ENCODE measurements around the gene GPRC5B. TPM values are rescaled to one million over a fixed set of nuclear protein-coding genes. Genes with fewer than 3 reads are reported as not detected.

GPRC5B gene
- total RNA-seq, 1 experiment from 2014 or later, result 137 TPM

DNA sequence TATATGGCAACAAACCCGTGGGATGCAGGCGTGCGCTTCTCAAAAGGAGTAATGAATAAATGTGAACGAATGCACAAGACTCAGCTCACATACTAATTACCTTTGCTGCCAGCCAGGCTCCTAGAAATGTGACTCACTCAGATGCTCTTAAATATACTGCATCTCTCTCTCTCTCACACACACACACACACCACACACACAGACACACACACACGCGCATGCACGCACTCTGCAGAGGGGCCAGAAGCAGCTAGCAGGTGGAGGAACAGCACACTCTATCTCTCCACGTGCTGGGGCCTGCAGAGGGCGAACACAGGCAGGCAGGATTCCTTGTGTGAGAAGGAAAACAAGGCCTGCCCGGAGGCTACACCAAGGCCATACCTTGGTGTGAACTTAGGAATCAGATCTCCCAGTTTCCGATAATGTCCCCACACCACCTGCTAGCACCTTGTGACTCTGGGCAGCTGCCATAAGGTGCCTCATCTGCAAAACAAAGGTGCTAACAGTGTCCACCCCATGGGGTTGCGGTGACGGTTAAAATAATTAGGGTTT lies 5.3 kb downstream of the GPRC5B start:
- peaks cover 0 to 3% of the 10 kb centered on the region in 2 experiments; a peak in 1 of 5 replicates for H3K9me3 Mint-ChIP-seq
- Histone ChIP-seq H3K9ac (ENCODE audit: extremely low read depth, insufficient read length, low read length) (no peak overlapping the region), H3K79me2 (ENCODE audit: insufficient read depth, low read length) (peaks cover 35% of the 10 kb centered on the region; the same call in 1 of the 2 replicates)

More for the DNA sequence above, 5.3 kb downstream of the GPRC5B start:
- Histone ChIP-seq H2BK20ac (ENCODE audit: low read depth, low read length, poor library complexity, severe bottlenecking) (no peak overlapping the region), H2AFZ (ENCODE audit: low read length) (no peak overlapping the region), H3K79me1 (ENCODE audit: insufficient read depth, low read depth, low read length, poor library complexity, severe bottlenecking) (peaks cover 15% of the 10 kb centered on the region), H3K56ac (ENCODE audit: insufficient read length, low read depth, low read length) (no peak overlapping the region), H3K4me2 (ENCODE audit: insufficient read depth, insufficient read length, low read length) (no peak overlapping the region), H2BK120ac (ENCODE audit: low read depth, low read length, poor library complexity, severe bottlenecking) (no peak overlapping the region), H3K27me3 (ENCODE audit: insufficient read depth, low read length) (no peaks in the 10 kb centered on the region), H3K27ac (ENCODE audit: insufficient read length, low read depth, low read length) (peak overlapping the region; percentile 13), H4K8ac (replicated peaks; ENCODE audit: insufficient read length, low read depth, low read length) (no peak overlapping the region), H4K20me1 (ENCODE audit: control insufficient read depth, insufficient read depth, insufficient read length) (no peaks in the 10 kb centered on the region), H3K9me3 (ENCODE audit: control insufficient read depth, low read depth, low read length) (no peaks in the 10 kb centered on the region), H2BK15ac (ENCODE audit: low read depth, low read length) (no peak overlapping the region), H4K5ac (ENCODE audit: insufficient read length, low read depth, low read length) (no peak overlapping the region), H3K4ac (ENCODE audit: low read depth, low read length) (no peak overlapping the region), H3K14ac (ENCODE audit: insufficient read depth, low read length) (no peak overlapping the region), H3K23ac (ENCODE audit: insufficient read length, low read depth, low read length) (no peak overlapping the region), H3K4me1 (ENCODE audit: insufficient read depth, low read length) (peaks cover 8% of the 10 kb centered on the region), H3K18ac (ENCODE audit: insufficient read length, low read depth, low read length) (no peak overlapping the region), H3K23me2 (ENCODE audit: insufficient read length, low read depth, low read length, poor library complexity, severe bottlenecking) (peaks cover 20% of the 10 kb centered on the region), H2BK5ac (ENCODE audit: insufficient read length, low read length) (no peak overlapping the region), H3T11ph (ENCODE audit: low read length) (no peak overlapping the region), H2BK12ac (ENCODE audit: insufficient read length, low read depth, low read length) (no peak overlapping the region), H4K91ac (ENCODE audit: insufficient read length, low read depth, low read length) (no peak overlapping the region), H2AK5ac (ENCODE audit: insufficient read length, low read length) (no peak overlapping the region)
- Mint-ChIP-seq H3K36me3 (ENCODE audit: insufficient read depth in 1 of 3, low read depth in 3 of 3) (peaks cover 19 to 54% (median 45%) of the 10 kb centered on the region in 3 experiments), H3K27ac (peak overlapping the region; percentile 81 to 94 (median 92)), H3K4me1 (peaks cover 63 to 75% of the 10 kb centered on the region in 2 experiments), H3K27me3 (ENCODE audit: low read depth) (no peaks in the 10 kb centered on the region), H3K4me3 (peak overlapping the region in 1 of 2 experiments; percentile 50; a peak in 2 of 5 replicates)
- DNase-seq, result peak; percentile 82
- WGBS (ENCODE audit: extremely low coverage, insufficient read length, low lambda C conversion rate), result no CpG with 5 or more reads among the region's 13 CpGs
- TF ChIP-seq, protein P1, sequence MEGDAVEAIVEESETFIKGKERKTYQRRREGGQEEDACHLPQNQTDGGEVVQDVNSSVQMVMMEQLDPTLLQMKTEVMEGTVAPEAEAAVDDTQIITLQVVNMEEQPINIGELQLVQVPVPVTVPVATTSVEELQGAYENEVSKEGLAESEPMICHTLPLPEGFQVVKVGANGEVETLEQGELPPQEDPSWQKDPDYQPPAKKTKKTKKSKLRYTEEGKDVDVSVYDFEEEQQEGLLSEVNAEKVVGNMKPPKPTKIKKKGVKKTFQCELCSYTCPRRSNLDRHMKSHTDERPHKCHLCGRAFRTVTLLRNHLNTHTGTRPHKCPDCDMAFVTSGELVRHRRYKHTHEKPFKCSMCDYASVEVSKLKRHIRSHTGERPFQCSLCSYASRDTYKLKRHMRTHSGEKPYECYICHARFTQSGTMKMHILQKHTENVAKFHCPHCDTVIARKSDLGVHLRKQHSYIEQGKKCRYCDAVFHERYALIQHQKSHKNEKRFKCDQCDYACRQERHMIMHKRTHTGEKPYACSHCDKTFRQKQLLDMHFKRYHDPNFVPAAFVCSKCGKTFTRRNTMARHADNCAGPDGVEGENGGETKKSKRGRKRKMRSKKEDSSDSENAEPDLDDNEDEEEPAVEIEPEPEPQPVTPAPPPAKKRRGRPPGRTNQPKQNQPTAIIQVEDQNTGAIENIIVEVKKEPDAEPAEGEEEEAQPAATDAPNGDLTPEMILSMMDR (conservative IDR thresholded peaks at IDR 0.05), result peak; percentile 25; the same call in 2 of the 3 replicates

Data from H9 (cell line).